H1 (cell line): Measurements from ENCODE around the gene NDUFAF8.

Experiments used
- CREB1 ChIP-seq: IDR thresholded peaks from 2 replicates; pipeline ENCODE4 v1.6.1; 2012; ENCODE audit warnings: inconsistent platforms
- CTCF ChIP-seq, 3 experiments: IDR thresholded peaks; 1 replicate in 2 of 3; 2 replicates in 1 of 3; pipeline versions ENCODE4 v1.5.1 to v1.6.1; 2011; ENCODE audit warnings: low read length in 3 of 3, mild to moderate bottlenecking in 3 of 3, inconsistent platforms in 2 of 3, low read depth in 1 of 3, moderate library complexity in 1 of 3; ENCODE audit not compliant: insufficient read depth in 1 of 3; ENCODE audit errors: control extremely low read depth in 1 of 3

DNA sequence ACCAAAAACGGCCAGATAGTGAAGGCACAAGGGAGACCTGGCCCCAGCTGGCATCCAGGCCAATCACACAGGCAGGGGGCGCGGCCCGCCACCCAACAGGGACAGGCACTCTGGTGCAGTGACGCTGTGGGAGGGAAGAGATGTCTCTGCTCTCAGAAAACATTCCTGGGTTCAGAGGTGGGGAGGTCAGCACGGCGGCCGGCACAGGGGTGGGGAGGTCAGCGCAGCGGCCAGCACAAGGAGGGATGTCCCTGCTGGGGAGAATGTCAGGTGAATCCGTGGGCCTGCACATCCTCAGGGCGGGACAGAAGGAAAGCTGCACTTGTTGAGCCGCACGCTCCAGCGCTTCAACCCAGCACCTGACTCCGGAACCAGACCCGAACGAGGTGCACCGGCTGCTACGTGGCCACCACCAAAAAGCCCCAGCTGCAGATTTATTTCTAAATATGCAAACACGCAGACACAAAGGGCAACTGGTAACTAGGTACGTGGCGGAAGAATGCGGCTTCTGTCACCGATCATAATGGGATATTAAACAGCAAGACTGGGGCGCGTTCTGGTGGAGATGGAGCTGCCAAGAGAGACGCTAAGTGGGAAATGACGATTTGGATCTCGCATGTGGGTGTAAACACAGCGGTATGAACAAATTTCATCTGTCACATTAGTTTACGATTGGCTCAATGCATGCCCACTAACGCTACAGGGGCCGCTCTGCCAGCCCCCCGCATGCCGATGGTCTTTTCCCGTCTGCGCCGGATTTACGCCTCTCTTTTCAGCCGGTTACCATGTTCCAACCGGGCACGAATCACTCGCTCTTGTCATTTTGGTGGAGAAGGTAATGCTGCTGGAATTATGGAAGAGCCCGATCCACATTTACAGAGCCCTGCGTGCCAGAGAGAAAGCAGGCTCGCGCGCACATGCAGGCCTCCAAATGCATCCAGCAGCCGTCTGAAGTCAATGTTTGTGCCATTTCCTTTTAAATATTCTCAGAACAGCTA, 40.5 kb downstream of the NDUFAF8 start:
- TF ChIP-seq CTCF (IDR thresholded peaks at IDR 0.05; ENCODE audit: control extremely low read depth in 1 of 3, insufficient read depth in 1 of 3, low read depth in 1 of 3, low read length in 3 of 3) = no peak
- TF ChIP-seq CREB1 = no peak
